GM19324 (cell line): ENCODE data around the gene MATN4.

Source experiments
- ATAC-seq: cut with Tn5 transposase; IDR thresholded peaks from one replicate; pipeline ENCODE4 v1.9.1; 2021; ENCODE audit warnings: mild to moderate bottlenecking, moderate library complexity; ENCODE audit not compliant: unreplicated experiment, low FRiP score

The MATN4 gene

DNA sequence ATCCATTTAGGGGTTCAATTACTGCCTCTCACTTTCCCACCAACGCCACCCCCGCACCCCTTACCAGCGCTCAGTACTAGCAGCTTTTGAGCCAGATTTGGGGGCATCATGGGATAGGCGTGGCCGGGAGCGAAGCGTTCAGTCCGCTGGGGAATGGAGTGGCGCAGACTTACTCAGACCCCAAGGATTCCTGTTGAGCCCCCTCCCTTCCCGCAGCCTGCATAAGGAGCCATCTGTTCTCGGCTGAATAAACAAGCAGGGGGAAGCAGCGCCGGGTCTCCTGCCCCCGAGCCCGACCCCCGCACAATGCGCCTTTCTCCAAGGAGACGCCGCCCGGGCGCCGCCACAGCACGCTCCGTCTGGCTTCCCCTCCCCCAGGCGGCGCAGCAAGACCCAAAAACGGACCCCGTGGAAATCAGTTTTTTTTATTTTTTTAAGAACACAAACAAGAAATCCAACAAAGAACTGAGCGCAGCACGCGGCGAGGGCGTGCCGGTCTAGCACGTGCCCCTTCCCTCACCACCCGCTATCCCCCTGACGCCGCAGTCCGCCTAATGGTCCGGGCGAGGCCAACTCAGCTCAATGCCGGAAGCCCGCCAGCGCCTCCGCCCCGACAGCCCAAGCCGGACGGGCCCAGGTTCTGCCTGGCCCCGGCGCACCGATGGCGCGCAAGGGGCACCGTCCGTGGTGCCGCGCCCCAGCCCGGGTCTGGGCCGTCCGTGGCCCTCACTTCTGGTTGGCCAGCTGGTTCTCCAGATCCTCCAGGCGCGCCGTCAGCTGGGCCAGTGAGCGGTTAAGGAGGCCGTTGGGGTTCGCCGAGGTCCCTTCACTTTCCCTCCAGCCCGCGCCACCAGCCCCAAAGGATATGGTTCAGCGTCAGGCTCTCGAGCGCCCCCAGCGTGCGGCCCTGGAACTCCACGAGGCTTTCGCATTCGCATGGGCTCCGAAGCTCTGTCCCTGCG, 14.8 kb downstream of the MATN4 start:
- ATAC-seq, result no peak

DNA sequence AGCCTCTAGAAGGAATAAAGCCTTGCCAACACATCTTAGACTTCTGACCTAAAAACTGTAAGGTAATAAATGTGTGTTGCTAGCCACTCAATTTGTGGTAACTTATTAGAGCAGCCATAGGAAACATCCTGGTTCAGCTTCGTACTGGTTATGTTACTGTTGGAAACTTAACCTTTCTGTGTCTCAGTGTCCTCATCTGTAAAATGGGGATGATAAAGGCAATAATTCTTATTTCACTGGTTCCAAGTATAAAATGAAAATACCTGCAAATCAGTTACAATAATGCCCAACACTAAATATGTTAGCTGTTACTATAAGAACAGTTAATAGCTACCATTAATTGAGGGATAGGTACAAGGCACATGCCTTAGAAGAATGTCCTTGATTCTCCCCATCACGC, 15.8 kb downstream of the MATN4 start:
- ATAC-seq, result no peak

DNA sequence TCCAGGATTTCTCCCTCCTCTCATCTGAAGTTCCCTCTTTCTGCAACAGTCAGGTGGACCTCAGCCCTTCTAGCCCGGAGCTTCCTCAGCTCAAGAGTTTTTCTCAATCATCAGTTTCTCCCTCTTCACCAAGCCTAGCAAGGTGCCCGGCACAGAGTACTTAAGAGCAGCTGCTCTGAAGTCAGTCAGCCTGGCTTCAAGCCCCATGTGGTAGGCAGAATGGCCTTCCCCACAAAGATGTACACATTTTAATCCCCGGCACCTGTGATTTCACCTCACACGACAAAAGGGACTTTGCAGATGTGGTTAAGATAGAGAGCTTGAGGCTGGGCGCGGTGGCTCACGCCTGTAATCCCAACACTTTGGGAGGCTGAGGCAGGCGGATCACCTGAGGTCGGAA, 16.6 kb downstream of the MATN4 start:
- no peak for ATAC-seq

DNA sequence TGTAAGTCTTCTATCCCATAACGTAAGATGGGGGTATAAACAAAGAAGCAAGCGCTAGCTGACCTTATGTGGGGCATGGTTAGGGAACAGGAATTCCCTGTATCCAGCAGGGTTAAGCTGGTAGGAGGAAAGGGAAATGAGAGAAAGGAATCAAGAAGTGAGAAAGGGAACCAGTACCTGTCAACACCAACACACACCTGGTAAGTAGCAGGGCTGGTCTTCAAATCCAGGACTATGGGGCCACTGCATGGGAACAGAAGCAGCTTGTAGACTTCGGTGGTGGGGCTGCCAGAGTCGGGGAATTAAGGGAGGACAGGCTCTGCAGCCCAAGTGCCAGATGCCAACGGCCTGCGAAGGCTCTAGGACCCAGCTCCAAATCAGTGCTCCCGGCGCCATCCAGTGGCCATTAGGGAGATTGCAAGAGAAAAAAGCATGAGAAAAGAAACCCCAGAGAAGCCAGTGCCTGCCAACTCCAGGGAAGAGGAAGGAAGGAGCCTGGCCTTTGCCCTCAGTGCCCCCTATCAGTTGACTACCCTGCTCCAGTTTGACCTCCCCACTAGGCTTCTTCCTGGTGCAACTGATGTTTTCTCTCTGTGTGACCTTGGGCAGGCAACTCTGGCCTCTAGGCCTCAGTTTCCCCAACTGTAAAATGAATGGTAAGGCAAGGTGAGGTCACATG, 17.3 kb downstream of the MATN4 start:
- ATAC-seq, result no peak

DNA sequence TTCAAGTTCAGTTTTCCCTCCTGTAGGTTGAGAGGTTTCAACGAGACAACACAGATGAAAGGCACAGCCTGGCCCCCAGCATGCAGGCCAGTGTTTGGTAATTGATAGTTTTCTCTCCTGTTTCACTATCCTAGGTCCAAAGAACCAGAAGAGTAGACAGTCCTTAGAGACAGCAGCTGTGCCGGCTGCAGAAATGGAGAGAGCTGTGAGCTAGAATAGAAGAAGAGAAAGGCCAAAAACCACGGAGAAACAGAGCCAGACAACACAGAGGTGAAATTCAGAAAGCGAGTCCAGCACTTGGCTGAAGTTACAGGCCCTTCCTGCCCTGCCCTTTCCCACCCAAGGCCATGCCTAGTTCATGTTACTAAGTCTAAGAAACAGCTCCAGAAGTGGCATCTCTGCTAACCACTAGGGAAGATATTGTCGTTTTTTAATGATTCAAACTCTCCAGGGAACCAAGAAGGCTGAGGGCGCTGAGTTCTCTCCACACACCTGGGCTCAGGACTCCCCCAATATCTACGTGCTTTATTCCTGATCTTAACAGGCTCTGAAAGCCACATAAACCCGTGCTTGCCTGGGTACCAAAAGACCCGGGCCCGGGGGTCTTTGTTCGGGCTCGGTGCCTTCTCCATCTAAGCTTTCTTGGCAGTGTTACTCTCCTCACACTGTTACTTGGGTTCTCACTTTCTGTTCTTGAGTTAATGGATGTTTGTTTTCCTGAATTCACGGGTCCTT, 18.0 kb downstream of the MATN4 start:
- no peak for ATAC-seq

DNA sequence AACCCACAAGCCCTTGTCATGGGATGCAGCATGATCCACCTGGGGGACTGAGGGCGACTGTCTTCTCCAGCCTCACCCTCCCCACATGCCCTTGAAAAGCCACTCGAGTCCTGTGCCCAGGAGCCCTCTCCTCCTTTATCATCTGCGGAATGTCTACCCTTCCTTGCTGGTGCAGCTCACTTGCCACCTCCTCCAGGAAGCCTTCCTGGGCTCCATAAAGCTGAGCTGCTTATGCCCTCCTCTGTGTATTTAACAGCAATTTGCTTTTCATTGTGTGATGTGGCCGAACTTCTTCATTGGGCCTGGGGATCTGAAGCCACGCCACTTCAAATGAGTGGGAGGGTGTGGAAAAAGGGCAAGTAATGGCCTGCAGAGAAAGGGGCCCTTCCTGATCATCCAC, 19.2 kb downstream of the MATN4 start:
- no peak for ATAC-seq

DNA sequence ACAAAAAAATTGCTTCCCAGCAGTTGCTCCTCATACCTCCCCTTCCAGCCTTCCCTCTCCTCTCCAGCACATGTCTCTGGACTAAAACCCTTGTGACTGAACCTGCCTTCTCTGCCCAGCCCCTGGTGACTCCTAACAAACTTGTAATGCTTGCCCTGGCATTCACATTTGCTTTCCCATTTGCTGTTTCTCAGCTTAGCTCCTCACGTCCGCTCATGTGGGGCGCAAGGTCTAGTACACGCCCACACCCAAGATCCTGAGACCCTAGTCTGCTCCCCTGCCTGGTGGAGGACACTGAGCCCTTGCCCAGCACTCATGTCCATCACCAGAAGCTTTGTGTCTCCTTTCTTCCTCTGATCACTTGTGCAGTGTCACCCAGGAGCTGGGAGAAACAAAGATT, 19.7 kb downstream of the MATN4 start:
- no peak for ATAC-seq

DNA sequence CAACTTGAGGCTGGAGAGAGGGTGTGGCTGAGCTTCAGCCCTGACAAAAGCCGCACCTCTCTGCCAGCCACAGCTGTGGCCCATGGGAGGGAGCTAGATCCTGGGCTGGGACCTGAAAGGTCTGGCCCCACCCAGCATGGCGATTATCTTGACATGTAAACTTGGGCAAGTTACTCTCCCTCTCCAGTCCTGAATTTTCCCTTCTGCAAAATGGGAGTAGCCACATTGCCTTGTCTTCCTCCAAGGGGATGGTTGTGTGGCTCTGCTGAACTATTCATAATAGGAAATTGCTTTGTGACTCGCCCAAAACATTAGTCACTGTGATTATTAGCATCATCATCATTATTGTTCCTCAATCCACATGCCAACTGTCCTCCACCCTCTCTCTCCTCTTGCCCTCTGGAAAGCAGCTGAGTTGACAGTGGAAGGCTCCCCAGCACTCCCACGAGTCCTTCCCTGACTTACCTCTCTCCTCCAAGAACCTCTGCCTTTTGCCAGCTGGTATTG, 24.5 kb downstream of the MATN4 start:
- ATAC-seq, result no peak

DNA sequence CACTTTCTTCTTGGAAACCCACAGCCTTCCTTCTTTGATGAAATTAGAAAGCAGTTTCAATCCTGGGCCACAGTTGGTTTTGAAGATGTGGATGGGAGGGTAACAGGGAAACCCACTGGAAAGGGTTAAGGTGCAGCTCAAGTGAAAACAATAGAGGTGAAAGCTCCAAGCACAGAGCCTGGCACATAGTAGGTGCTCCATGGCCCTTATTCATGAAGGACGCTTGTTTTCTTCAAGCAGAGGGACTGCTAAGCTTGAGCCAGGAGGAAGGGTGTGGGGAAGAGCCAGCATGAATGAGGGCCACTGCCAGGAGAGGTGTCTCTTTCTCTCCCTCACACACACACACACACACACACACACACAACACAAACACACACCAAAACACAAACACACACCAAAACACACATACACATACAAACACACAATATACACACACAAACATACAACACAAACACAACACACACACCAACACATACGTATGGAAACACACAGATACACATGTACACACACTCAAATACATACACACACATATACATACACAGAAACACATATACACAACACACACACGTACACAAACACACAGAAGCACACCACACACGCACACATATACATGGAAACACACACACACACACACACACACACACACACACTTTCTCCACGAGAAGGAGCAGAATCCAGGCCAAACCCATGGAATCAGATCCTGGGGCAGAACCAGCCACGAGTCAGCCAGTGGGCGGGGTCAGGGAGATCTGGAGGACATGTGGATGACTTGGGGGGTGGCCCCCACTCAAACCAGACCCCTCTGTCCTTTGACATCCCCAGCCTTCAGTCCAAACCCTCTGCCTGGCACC, 25.2 kb downstream of the MATN4 start:
- no peak for ATAC-seq

DNA sequence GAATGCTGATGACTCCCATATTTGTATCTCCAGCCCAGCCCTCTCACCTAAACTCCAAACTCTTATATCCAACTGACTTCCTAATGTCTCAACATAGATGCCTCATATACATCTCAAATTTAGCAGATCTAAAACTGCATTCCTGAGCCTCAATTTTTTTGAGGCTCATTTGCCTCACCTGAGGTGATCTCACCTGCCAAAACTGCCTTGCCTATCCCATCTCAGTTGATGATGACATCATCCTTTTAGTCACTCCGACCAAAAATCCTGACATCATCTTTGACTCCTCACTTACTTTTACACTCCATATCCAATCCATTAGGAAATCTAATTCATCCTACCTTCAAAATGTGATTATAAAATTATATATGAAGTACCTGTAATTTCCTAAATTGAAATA, 28.1 kb downstream of the MATN4 start:
- ATAC-seq, result no peak

DNA sequence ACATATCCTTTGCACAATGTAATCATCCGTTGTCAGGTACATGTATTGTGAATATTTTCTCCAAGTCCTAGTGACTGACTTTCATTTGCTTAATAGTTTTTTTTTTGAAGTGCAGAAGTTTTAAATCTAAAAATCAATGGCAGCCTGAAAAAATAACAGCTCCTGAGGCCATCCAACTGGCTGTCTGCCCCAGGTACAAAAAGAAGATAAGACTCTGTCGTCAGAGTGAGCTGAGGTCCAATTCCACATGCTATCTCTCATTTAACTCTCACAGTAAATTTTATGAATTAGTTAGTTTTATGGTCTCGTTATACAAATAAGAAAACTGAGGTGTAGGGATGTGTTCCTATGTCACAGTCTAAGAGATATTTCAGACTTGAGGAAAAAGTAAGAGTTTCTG, 32.8 kb downstream of the MATN4 start:
- no peak for ATAC-seq

DNA sequence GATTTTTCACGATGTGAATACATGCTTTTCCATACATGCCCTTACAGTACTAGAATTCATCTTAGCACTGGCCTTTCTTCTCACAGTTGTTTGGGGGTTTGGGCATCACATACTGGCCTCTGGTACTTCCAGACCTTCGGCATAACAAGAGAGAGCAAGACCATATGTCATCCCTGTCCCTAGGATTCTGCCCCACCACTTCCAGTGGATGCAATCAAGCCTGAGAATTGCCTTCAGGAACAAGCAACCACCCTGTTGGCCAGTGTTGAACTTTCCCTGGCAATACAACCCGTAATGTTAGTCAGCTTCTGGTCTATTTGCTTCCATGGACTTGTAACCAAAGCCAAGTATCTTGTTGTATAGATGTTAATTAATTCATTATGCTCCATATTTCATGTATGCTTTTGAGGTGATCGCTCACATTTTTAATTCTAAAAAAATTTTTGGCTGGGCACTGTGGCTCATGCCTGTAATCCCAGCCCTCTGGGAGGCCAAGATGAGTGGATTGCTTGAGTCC, 38.3 kb downstream of the MATN4 start:
- ATAC-seq, result no peak

DNA sequence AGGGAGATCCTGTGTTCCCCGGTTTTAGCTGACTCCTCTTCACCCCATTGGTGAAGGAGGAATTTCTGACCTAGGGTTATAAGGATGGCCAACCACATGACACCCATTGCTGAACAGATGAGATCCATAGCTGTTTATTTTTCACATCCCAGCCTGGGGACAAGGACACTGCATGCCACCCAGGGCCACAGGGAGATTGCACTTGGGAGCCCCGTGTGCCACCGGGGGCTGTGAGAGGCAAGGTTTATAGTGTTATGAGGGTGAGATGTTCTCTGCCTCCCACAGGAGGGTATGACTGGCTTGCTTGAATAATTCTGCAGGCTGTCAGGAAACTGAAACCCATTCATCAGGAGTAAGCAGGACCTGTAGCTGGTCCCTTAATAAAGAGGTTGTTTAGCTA, 39.0 kb downstream of the MATN4 start:
- ATAC-seq, result no peak

DNA sequence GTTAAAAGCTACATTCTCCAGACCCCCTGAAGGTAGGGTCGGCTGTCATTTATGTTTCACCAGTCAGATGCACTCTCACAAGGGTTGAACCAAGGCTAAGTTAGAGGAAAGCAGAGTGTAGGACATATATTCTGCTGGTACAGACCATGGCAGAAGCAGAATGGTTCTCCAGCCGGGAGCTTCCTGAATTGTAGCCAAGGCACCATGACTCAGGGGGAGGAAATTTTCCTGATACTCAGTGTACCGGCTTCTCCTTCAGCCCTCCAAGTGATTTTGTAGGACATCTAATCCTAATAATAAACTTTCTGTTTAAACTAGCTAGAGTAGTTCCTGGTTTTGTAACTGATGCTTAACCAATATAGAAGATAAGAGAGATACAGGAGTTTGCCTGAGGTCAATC, 39.6 kb downstream of the MATN4 start:
- ATAC-seq, result no peak

DNA sequence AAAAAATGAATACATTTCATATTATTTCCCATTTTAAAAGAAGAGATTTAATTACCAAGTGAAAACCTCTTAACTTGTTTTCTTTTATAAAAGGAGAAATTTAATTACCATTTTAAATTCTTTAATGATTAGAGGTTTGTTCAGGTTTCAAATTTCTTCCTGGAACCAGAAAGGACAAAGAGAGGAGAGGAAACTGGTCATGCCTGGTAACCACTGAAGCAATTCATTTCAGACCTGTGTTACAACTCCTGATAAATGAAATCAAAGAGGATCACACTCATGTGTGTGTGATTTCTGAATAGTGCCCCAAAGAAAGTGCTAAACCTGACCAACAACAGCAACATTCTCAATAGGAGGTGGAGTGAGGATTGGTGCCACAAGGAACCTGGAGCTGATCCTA, 41.1 kb downstream of the MATN4 start:
- ATAC-seq, result no peak

DNA sequence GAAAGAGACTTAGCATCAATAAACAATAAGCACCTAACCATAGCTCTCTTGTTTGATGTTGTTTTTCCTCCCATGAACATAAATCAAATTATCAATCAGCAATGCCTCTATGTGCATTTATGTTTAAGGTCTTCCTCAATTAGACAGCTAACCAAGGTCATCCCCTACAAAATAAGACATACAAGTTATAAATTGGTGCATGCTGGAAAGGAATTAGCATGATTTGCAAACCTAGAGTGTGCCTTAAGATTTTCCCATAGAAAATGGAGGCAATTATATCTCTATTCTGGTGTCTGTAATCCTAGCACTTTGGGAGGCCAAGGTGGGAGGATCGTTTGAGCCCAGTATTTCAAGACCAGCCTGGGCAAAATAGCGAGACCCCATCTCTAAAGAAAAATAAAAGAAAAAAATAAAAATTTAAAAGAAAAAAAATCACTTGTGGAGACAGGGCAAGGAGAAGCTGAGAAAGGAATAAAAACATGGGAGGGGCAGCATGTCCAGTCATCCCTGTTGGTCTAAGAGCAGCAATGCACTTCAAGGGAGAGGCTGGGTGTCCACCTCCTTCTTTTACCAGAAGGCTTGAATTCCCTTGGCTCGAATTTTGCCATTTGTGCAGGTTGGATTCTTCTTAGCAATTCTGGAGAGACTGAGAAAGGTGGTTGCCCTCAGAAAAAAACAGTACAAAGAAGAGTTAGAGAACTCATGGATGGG, 44.4 kb downstream of the MATN4 start:
- no peak for ATAC-seq

DNA sequence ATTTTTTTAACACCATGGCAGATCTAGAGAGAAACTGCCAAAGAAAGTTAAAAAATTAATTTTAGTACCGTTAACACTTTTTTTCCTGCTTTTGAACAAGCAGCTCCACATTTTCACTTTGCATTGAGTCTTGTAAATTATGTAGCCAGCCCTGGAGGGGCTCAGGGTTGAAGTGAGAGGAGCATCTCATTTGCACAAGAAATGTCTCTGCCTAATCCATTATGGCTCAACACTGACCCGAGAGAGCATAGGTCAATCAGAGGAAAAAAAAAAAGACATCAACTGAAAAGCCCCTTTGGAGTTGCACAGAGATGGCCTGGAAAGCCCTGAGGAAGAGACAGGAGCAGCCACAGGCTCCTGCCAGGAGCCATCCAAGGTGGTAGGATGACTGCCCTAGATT, 49.4 kb downstream of the MATN4 start:
- no peak for ATAC-seq

DNA sequence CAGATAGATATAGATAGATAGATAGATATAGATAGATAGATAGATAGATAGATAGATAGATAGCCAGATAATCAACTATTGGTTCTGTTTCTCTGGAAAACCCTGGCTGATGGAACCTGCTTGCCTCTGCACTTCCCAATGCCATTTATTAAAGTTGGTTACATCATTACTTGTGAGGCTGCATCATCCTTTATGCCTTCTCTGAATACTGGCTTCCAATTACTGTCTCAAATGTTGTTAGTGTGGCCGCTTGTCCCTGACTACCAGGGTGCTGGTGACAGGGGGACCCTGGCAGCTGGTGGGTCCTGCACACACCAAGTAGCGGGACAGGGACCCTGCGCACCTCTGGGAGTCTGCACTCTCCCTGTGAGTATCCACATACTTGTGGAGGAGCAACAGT, 49.8 kb downstream of the MATN4 start:
- ATAC-seq, result no peak

DNA sequence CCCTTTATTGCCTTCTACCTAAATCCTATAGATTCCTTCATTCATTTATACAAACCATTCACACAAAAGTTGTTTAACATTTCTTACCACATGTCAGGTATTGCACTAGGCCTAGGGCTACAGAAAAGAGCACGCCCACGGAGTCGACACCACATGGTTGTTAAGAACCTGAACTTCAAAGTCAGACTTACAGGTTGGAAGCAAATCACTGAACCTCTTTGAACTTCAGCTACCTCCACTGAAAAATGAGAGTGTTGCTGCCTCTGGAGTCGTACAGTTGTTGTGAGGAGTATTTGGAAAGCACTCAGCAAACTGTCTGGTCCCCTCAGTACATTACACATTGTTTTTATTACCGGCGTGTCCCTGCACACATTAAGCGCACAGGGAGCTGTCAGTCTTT, 50.4 kb downstream of the MATN4 start:
- ATAC-seq, result no peak
